ENCODE results near the gene RAB22A.

Gene RAB22A

DNA sequence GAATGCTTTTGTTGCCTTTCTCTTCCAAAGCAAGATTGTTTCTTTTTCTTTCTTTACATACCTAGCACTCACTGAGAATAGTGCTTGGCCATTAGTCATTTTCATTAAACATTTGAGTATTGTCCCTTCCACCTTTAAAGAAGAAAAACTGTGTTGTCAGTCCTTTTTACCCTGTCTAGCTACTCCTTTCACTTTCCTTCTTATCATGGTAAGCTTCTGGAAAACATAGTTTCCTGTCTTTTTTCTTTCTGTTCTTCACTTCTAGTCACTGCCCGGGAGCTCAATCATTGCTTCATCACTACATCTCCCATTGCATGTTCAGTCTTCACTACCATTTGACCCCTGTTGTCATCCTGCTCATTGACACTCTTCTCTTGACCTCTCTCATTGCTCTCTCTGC is 91.6 kb downstream of the RAB22A start:
- no peak for DNase-seq (ENCODE audit: low spot score)
- TF ChIP-seq, protein P1, sequence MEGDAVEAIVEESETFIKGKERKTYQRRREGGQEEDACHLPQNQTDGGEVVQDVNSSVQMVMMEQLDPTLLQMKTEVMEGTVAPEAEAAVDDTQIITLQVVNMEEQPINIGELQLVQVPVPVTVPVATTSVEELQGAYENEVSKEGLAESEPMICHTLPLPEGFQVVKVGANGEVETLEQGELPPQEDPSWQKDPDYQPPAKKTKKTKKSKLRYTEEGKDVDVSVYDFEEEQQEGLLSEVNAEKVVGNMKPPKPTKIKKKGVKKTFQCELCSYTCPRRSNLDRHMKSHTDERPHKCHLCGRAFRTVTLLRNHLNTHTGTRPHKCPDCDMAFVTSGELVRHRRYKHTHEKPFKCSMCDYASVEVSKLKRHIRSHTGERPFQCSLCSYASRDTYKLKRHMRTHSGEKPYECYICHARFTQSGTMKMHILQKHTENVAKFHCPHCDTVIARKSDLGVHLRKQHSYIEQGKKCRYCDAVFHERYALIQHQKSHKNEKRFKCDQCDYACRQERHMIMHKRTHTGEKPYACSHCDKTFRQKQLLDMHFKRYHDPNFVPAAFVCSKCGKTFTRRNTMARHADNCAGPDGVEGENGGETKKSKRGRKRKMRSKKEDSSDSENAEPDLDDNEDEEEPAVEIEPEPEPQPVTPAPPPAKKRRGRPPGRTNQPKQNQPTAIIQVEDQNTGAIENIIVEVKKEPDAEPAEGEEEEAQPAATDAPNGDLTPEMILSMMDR (IDR thresholded peaks at IDR 0.05; ENCODE audit: borderline replicate concordance, control extremely low read depth, extremely low read depth, insufficient read depth, missing control alignments) = no peak
- in situ Hi-C loops (cut with MboI; ENCODE audit: low sequenced_read_pairs, unreplicated experiment) = no loop called here

DNA sequence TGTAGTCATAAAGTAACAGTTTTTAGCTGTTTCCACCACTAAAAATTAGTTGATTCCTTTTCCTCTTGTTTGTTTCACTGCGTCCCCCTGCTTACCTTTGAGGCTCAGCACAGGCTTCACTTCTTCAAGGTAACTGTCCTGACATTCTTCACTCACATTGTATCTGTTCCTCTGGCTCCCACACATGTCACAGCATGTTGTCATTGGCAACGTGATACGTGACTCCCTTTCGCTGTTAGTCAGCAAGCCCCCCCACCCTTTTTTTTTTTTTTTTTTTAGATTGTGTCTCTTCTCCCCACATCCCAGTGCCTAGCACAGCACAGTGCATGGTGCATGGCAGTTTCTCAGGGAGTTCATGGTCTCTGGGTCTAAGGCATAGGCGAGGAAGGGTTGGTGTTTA is 92.8 kb downstream of the RAB22A start:
- TF ChIP-seq, protein P1 (IDR thresholded peaks at IDR 0.05; ENCODE audit: borderline replicate concordance, control extremely low read depth, extremely low read depth, insufficient read depth, missing control alignments) = no peak
- in situ Hi-C loops (cut with MboI; ENCODE audit: low sequenced_read_pairs, unreplicated experiment) = no loop called here
- no peak for DNase-seq (ENCODE audit: low spot score)

DNA sequence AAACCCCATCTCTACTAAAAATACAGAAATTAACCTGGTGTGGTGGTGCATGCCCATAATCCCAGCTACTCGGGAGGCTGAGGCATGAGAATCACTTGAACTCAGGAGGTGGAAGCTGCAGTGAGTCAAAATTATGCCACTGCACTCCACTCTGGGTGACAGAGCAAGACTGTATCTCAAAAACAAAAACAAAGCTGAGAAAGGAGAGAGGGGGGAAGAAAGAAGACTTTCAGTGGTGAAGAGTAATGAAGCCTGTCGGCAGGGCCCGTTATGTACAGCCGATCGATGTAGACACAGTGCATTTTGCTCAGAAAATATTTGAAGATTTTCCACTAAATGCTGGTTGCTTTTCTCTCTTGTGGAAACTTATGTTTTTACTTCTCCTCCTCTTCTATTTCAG is 93.3 kb downstream of the RAB22A start:
- TF ChIP-seq, protein P1 (IDR thresholded peaks at IDR 0.05; ENCODE audit: borderline replicate concordance, control extremely low read depth, extremely low read depth, insufficient read depth, missing control alignments) = no peak
- in situ Hi-C loops (cut with MboI; ENCODE audit: low sequenced_read_pairs, unreplicated experiment) = no loop called here
- DNase-seq (ENCODE audit: low spot score) = no peak

DNA sequence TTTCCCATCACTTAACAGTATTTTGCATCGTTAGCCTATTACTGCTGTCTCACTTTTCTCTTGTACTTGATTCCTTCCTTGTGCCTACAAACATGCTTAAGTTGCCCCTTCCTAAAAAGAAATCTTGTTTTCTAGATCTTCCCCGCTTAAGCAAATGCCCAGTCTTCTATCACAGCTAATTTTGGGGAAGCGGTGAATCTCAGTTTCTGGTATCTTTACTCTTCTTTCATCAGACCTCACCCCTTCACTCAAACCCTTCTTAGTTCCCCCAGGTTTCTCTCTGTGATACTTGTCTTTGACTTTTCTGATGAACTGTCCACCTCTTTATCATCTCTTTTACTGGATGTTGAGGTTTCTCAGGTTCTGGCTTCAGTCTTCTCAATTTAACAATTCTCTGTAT is 93.8 kb downstream of the RAB22A start:
- in situ Hi-C loops (cut with MboI; ENCODE audit: low sequenced_read_pairs, unreplicated experiment) = no loop called here
- DNase-seq (ENCODE audit: low spot score) = no peak
- TF ChIP-seq, protein P1 (IDR thresholded peaks at IDR 0.05; ENCODE audit: borderline replicate concordance, control extremely low read depth, extremely low read depth, insufficient read depth, missing control alignments) = no peak

DNA sequence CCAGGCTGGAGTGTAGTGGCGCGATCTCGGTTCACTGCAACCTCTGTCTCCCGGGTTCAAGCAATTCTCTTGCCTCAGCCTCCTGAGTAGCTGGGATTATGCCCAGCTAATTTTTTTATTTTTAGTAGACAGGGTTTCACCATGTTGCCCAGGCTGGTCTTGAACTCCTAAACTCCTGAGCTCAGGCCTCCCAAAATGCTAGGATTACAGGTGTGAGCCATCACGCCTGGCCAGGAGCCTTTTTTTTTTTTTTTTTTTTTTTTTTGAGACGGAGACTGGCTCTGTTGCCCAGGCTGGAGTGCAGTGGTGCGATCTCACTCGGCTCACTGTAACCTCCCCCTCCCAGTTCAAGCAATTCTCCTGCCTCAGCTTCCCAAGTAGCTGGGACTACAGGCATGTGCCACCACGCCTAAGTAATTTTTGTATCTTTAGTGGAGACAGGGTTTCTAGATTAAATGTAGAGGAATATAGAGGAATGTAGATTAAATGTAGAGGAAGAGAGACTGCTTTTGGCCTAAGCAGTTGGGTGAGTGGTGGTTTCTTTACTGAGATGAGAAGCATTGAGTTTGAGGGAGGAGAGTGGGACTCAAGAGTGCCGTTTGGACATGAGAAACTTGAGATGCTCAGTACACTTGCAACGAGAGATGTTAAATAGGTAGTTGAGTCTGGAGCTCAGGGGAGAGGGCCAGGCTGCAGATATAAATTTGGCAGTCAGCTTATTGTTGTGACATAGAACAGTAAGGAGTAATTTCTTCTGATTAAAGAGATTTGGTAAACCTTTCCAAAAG is 96.2 kb downstream of the RAB22A start:
- no peak for DNase-seq (ENCODE audit: low spot score)
- TF ChIP-seq, protein P1 (IDR thresholded peaks at IDR 0.05; ENCODE audit: borderline replicate concordance, control extremely low read depth, extremely low read depth, insufficient read depth, missing control alignments) = no peak
- in situ Hi-C loops (cut with MboI; ENCODE audit: low sequenced_read_pairs, unreplicated experiment) = no loop called here

DNA sequence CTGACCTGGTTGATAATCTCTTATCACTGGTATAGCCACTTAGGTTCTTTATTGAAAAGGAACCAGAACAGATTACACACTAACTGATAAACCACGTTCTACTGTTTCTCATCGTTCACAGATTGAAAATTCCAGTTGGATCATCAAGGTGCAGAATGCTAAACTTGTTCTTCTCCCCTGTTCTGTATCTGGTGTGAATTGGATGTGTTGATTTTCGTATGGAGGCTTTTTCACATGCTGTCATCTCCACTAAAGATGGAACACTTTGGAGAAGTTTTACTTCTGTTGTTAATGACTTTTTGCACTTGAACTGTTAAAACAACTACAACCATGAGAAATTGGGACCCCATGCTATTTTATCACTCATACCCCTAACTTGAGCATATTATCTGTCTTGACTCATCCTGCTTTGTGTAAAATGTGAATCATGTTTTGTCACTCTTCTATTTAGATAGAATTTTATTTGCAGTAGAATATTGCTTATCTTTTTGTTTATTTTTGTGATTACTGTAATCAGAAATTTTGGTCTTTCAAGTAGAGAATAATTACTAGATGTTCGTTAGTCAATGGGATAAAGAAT is 97.0 kb downstream of the RAB22A start:
- DNase-seq (ENCODE audit: low spot score) = no peak
- TF ChIP-seq, protein P1 (IDR thresholded peaks at IDR 0.05; ENCODE audit: borderline replicate concordance, control extremely low read depth, extremely low read depth, insufficient read depth, missing control alignments) = no peak
- in situ Hi-C loops (cut with MboI; ENCODE audit: low sequenced_read_pairs, unreplicated experiment) = no loop called here

All from GM13976 (cell line).